HG02870 (cell line): ENCODE results near the gene ZNF749.
"Not testable (repeated sequence)": the region's sequence is repeated elsewhere in the genome, so short reads cannot be mapped to it uniquely, and the experiment has no call there.

Source experiments
- ATAC-seq: cut with Tn5 transposase; IDR thresholded peaks from one replicate; pipeline ENCODE4 v1.9.1; 2021; ENCODE audit warnings: mild to moderate bottlenecking, moderate library complexity; ENCODE audit not compliant: unreplicated experiment

ZNF749 gene

DNA sequence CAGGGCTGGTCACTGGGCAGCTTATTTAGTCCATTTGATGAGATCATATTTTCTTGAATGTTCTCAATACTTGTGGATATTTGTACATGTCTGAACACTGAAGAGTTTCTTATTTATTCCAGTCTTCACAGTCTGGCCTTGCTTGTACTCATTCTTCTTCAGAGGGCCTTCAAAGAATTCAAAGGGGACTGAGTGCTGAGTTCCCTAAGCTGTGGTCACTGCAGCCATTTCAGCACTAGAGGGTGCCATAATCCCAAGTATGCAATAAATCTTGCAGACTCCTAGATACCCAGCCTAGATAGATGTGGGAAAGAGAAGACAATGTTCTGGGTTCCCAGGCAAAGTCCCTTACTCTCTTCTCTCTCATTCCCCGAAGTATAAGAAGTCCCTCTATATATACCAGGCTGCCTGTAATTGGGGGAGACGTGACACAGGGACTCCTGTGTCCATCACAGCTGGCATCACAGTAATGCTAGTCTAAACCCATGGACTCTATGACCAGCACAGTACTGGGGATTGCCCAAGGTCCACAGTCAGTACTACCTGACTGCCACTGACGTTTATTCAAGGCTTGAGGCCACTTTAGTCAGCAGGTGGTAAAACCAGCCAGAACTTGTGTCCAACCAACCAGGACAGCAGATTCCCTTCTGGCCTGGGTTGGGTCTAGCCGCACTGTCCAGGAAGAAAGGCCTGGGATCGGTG lies 30.7 kb downstream of the ZNF749 start:
- no peak for ATAC-seq

DNA sequence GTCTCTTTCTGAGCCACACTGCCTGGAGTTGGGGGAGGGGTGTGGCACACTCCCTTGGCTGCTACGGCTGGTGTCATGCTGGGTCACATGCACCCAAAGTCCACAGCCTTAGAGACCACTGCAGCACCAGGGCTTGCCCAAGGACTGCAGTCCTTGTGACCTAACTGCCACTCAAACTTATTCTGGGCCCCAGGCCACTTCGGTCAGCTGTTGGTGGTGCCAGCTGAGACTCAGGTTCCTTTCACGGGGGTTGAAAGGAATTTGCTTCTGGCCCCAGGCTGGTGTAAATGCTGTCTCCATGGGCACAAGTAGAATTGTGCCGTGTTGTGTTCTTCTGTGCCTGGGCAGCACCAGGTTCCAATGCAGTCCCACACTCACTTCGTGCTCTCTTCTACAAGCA lies 31.4 kb downstream of the ZNF749 start:
- no peak for ATAC-seq

DNA sequence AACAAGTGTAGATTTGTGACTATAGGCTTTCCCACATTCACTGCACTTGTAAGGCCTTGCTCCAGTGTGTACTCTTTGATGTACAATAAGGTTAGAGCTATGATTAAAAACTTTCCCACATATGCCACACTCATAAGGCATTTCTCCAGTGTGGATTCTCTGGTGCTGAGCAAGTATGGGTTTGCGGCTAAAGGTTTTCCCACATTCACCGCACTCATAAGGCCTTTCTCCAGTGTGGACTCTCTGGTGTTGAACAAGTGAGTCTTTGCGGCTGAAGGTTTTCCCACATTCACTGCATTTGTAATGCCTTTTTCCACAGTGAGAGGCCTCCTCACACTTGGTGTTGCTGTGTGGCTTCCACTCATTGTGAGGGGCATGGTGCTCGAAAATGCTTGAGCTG lies 38.5 kb downstream of the ZNF749 start:
- ATAC-seq, result no peak

DNA sequence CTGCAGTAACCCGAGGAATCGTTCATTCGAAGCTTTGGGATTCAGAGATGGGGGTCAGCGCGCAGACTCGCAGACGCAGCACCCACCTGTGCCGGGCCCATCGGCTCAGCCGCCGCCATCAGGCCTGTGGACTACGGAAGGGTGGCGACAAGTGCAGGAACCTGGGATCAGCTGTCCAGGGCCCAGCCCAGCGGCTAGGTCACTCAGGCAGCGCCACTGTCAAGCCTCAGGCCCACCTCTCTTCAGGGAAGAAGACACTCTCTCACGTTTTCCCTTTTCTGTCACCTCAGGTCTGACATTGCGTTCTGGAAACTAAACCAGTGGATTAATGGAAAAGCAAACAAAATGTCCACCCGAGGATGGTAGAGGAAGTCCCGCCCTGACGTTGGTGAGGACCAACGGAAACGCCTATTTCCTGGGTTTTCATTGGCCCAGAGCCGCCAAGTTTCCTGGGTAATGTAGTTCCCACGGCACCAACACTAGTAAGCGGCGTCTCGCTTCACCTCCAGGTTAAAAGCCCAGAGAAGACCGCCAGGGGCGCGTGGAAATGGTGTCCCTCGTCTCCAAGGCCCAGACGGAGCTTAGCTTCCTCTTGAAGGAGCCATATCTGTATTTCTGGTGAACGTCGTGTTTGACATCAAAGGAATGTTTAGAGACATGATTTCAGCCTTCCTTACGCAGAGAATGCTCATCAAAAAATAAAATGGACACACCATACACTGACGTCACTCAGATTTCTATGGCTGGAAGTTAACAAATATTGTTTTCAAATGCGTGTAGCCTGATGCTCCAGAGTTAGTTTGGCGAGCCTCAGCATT lies 42.3 kb downstream of the ZNF749 start, which contains the start of gene ZNF772:
ZNF772 (minus strand) TSS at position 376 of the 818 bp plus-strand sequence; CDS start at position 119, 257 bp downstream.
- peak; percentile 72 for ATAC-seq

DNA sequence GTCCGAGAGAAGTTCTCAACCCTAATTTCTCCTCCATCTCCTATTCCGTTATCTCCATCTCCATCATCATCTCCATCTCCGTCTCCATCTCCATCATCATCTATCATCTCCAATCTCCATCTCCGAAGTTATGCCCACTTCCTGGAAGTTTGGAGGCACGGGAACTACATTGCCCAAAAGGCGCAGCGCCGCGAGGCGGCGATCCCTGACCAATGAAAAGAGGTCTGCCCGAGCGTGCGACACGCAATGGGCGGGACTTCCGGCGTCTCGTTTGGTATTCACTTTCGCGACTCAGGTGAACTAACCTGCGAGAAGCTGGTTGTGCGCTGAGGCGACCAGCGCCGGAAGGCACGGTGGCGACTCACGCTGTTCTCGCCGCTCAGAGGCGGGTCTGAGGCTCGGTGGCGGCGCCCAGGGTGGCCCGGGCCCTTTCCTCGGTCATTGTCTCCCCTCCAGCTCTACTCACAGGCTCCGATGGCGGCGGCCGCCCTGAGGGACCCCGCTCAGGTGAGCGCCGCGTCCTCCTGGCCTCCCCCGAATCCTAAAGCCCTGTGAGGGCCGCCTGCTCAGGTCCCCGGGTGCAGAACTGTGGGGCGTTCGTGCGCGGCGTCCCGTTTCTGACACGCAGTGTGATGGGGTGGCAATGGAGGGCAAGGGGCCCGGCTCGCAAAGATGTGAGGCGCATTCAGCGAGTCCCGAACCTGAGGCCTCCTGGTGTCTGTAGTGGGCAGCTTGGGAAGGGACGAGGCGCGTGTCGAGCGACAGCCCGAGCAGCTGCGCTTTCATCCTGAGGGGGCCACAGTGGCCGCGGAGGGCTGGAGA lies 52.6 kb downstream of the ZNF749 start, which contains the start of gene ZNF419:
ZNF419 (plus strand) TSS at position 274 of the 822 bp plus-strand sequence; CDS start at position 475, 201 bp downstream.
- peak; percentile 95 for ATAC-seq

DNA sequence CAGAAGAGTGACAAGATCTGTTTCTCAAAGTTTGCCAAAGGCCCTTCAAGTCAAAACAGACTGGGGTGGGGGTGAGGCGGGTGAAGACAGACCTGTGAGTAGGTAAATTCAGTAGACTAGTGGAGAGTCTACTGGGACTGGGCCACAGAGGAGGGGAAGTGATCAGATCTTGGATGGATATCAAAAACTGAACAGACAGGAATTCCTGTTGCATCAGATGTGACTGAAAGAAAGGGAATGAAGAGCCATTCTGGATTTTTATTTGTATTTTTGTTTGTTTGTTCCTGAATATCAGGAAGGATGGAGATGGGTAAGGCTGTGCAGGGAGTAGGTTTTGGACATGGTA lies 53.1 kb downstream of the ZNF749 start:
- not testable (repeated sequence) for ATAC-seq
